Activated gamma-delta T cell treated with Interleukin-2 at 50 U/mL for 16 hours (primary cell): Measurements from ENCODE around the gene IQSEC1.
"Not testable (repeated sequence)": the region's sequence is repeated elsewhere in the genome, so short reads cannot be mapped to it uniquely, and the experiment has no call there.

Source experiments
- DNase-seq: peaks from one replicate; pipeline ENCODE4 v3.0.0-alpha.2; 2020

IQSEC1 gene

DNA sequence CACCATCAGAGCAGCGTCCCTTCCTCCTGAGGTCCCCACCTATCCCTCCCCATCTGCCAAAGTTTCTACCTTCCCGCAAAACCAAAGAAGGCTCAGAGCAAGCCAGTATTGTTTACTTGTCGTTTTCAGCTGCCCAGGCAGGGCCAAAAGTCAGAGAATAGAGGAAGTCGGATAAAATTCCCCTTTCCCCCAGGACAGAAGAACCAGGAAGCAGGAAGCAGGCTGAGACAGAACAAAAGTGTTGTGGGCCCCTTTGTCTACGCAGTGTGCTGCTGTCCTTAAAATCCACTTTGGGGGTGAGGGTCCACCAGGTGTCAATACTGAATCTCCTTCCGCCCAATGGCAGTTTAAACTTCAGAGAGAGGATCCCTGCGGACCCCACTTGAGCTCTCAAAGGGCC lies 213.4 kb downstream of the IQSEC1 start:
- DNase-seq = no peak

GRCh38 chr3:12856626-12857025 lies 216.6 kb downstream of the IQSEC1 start:
- DNase-seq = no peak

GRCh38 chr3:12854565-12854964 lies 218.7 kb downstream of the IQSEC1 start:
- DNase-seq = no peak

DNA sequence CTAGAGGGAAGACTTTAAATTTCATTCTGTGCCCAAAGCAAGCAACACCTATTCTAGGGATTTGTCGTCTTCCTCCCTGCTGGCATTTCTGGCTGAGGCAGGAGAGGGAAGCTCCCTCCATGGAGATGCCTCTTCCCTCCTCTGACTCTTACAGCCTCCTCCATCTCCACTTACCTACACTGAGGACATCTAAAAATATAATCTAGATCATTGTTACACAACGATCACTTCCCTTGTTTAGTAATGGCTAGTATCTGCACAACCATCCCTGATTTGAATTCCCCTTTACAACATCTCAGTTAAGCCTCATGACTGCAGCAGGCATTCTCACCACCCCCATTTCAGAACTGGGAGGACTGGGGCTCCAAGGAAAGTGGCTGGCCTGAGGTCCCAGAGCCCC lies 219.4 kb downstream of the IQSEC1 start:
- DNase-seq = not testable (repeated sequence)

DNA sequence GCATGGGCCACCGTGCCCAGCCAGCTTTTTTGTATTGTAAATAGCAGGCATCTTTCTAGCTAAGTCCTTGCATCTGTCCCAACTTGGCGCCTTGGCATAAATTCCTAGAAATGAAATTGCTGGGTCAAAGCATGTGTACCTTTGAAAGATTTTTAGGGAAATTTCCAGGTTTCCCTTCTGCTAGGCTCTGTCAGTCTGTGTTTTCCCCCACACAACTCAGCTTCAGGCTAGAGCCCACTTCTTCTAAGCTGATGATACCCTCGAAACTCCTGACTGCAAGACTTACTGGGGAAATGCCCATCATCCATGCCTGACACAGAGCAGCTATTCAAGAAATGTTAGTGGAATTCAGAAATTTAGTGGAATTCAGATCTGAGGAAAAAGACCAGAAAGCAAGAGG lies 221.0 kb downstream of the IQSEC1 start:
- DNase-seq = no peak
